Measurements from ENCODE around the gene FHOD3.

GRCh38 chr18:36294031-36294430 lies 3.5 kb upstream of the FHOD3 start:
- TF ChIP-seq POLR2AphosphoS5 (IDR thresholded peaks at IDR 0.05; ENCODE audit: low read depth, low read length) = no peak
- no peak for TF ChIP-seq POLR2A (IDR thresholded peaks at IDR 0.05; ENCODE audit: low read depth, low read length)
- TF ChIP-seq TAF1 (IDR thresholded peaks at IDR 0.05; ENCODE audit: borderline replicate concordance, low read depth, low read length) = no peak

Data from GM12892 (cell line).